ENCODE results near the gene PIGH.

Gene PIGH

DNA sequence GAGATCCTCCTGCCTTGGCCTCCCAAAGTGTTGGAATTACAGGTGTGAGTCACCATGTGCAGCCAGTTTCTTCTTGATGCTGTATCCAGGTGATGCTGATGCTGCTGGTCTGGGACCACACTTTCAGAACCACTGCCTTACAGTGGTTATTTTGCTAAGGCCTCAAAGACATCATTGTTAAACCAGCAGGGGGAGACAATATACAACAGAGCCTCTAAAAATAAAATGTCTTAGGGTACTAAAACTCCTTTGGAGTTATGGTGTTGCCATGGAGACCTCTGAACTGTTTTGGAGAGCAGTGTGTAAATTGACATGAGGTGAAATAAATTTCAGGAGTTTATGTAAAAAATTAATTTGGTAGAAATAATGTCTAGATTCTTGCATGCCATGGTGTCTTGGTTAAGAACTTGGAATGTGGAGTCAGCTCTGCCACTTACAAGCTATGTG lies 18.6 kb upstream of the PIGH start:
- ATAC-seq = peak; percentile 75
- TF ChIP-seq ARNTL (CRISPR knock-in tag; IDR thresholded peaks at IDR 0.05; ENCODE audit: borderline replicate concordance, low read depth) (no peak), ZFP3 (CRISPR knock-in tag; IDR thresholded peaks at IDR 0.05) (no peak), OSR1 (CRISPR knock-in tag; IDR thresholded peaks at IDR 0.05) (no peak), ISL1 (CRISPR knock-in tag; IDR thresholded peaks at IDR 0.05) (no peak), CSDC2 (CRISPR knock-in tag; IDR thresholded peaks at IDR 0.05) (no peak), ZNF565 (CRISPR knock-in tag; conservative IDR thresholded peaks at IDR 0.05; ENCODE audit: low read depth) (no peak)
- TF ChIP-seq, protein P1, sequence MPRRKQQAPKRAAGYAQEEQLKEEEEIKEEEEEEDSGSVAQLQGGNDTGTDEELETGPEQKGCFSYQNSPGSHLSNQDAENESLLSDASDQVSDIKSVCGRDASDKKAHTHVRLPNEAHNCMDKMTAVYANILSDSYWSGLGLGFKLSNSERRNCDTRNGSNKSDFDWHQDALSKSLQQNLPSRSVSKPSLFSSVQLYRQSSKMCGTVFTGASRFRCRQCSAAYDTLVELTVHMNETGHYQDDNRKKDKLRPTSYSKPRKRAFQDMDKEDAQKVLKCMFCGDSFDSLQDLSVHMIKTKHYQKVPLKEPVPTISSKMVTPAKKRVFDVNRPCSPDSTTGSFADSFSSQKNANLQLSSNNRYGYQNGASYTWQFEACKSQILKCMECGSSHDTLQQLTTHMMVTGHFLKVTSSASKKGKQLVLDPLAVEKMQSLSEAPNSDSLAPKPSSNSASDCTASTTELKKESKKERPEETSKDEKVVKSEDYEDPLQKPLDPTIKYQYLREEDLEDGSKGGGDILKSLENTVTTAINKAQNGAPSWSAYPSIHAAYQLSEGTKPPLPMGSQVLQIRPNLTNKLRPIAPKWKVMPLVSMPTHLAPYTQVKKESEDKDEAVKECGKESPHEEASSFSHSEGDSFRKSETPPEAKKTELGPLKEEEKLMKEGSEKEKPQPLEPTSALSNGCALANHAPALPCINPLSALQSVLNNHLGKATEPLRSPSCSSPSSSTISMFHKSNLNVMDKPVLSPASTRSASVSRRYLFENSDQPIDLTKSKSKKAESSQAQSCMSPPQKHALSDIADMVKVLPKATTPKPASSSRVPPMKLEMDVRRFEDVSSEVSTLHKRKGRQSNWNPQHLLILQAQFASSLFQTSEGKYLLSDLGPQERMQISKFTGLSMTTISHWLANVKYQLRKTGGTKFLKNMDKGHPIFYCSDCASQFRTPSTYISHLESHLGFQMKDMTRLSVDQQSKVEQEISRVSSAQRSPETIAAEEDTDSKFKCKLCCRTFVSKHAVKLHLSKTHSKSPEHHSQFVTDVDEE (CRISPR knock-in tag; IDR thresholded peaks at IDR 0.05) = no peak

DNA sequence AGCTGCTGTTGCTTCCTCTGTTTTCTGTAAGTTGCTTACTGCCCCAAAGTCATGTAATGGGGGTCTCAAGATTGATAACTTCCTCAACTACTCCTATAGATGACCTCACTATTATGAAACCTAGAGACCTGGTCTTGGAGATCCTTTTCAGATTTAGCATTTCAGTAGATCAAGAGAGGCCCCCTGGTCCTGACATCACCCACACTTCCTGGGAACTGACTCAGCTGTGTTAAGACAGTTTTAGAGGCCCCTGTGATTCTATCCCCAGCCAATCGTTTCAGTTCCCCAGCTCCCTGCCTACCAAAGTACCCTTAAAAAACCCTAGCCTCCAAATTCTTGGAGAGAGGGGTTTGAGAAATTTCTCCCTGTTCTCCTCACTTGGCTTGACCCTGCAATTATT lies 10.4 kb upstream of the PIGH start:
- TF ChIP-seq ZNF565 (CRISPR knock-in tag; conservative IDR thresholded peaks at IDR 0.05; ENCODE audit: low read depth) (no peak), OSR1 (CRISPR knock-in tag; IDR thresholded peaks at IDR 0.05) (no peak), ESRRG (CRISPR knock-in tag; IDR thresholded peaks at IDR 0.05) (no peak), GLIS3 (CRISPR knock-in tag; IDR thresholded peaks at IDR 0.05) (no peak), ARNTL (CRISPR knock-in tag; IDR thresholded peaks at IDR 0.05; ENCODE audit: borderline replicate concordance, low read depth) (no peak), ZFP3 (CRISPR knock-in tag; IDR thresholded peaks at IDR 0.05) (no peak), PPARA (CRISPR knock-in tag; IDR thresholded peaks at IDR 0.05; ENCODE audit: borderline replicate concordance) (no peak), TOX (CRISPR knock-in tag; IDR thresholded peaks at IDR 0.05; ENCODE audit: borderline replicate concordance) (no peak), RARB (CRISPR knock-in tag; IDR thresholded peaks at IDR 0.05) (no peak), SNAI2 (CRISPR knock-in tag; IDR thresholded peaks at IDR 0.05) (no peak), ZFP30 (CRISPR knock-in tag; IDR thresholded peaks at IDR 0.05) (no peak)
- TF ChIP-seq, protein P2, sequence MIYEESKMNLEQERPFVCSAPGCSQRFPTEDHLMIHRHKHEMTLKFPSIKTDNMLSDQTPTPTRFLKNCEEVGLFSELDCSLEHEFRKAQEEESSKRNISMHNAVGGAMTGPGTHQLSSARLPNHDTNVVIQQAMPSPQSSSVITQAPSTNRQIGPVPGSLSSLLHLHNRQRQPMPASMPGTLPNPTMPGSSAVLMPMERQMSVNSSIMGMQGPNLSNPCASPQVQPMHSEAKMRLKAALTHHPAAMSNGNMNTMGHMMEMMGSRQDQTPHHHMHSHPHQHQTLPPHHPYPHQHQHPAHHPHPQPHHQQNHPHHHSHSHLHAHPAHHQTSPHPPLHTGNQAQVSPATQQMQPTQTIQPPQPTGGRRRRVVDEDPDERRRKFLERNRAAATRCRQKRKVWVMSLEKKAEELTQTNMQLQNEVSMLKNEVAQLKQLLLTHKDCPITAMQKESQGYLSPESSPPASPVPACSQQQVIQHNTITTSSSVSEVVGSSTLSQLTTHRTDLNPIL (CRISPR knock-in tag; IDR thresholded peaks at IDR 0.05; ENCODE audit: low read depth) = no peak
- TF ChIP-seq, protein P1 (CRISPR knock-in tag; IDR thresholded peaks at IDR 0.05) = no peak
- TF ChIP-seq, protein P3, sequence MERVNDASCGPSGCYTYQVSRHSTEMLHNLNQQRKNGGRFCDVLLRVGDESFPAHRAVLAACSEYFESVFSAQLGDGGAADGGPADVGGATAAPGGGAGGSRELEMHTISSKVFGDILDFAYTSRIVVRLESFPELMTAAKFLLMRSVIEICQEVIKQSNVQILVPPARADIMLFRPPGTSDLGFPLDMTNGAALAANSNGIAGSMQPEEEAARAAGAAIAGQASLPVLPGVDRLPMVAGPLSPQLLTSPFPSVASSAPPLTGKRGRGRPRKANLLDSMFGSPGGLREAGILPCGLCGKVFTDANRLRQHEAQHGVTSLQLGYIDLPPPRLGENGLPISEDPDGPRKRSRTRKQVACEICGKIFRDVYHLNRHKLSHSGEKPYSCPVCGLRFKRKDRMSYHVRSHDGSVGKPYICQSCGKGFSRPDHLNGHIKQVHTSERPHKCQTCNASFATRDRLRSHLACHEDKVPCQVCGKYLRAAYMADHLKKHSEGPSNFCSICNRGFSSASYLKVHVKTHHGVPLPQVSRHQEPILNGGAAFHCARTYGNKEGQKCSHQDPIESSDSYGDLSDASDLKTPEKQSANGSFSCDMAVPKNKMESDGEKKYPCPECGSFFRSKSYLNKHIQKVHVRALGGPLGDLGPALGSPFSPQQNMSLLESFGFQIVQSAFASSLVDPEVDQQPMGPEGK (CRISPR knock-in tag; IDR thresholded peaks at IDR 0.05; ENCODE audit: borderline replicate concordance) = no peak
- TF ChIP-seq, protein P4, sequence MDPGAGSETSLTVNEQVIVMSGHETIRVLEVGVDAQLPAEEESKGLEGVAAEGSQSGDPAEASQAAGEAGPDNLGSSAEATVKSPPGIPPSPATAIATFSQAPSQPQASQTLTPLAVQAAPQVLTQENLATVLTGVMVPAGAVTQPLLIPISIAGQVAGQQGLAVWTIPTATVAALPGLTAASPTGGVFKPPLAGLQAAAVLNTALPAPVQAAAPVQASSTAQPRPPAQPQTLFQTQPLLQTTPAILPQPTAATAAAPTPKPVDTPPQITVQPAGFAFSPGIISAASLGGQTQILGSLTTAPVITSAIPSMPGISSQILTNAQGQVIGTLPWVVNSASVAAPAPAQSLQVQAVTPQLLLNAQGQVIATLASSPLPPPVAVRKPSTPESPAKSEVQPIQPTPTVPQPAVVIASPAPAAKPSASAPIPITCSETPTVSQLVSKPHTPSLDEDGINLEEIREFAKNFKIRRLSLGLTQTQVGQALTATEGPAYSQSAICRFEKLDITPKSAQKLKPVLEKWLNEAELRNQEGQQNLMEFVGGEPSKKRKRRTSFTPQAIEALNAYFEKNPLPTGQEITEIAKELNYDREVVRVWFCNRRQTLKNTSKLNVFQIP (CRISPR knock-in tag; IDR thresholded peaks at IDR 0.05; ENCODE audit: borderline replicate concordance, low read depth) = no peak
- no peak for ATAC-seq

DNA sequence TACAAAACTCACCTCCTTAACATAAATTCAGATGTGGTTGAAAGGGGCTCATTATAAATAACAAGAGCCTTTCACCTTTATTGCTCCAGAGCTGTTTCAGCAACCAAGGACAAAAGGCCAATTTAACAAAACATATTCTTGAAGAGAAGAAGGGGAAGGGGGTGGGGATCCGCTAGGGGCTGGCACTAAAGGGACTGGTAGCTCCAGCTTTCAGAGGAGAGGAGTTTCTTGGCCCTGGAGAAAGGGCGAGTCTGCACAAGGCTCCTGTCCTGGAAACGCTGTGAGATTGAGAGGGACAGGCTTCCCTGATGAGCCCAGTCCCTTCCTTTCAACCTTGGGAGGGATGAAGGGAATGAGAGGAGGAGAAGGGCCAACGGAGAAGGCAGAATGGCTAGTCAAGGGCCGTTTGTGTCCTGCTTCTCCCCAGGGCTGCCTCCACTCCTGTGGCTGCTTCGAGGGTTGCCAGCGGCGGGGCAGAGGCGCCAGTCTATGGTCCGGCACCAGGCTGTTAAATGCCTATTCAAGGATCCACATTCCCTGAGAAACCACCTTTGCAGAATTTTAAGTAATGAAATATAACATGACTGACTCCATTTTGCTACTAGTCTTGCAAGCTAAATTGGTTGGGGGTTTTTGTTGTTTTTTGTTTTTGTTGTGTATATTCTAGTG lies 9.7 kb upstream of the PIGH start:
- ATAC-seq = no peak
- TF ChIP-seq ARNTL (CRISPR knock-in tag; IDR thresholded peaks at IDR 0.05; ENCODE audit: borderline replicate concordance, low read depth) (no peak), PPARA (CRISPR knock-in tag; IDR thresholded peaks at IDR 0.05; ENCODE audit: borderline replicate concordance) (no peak), CSDC2 (CRISPR knock-in tag; IDR thresholded peaks at IDR 0.05) (no peak), ZNF8 (CRISPR knock-in tag; IDR thresholded peaks at IDR 0.05) (no peak)

All from SK-N-SH treated with all-trans-retinoic acid at 6 μM for 48 hours (cell line).